GM23338 (cell line): Measurements from ENCODE around the gene YY2.

Experiments
- EZH2 ChIP-seq: fragments of 200-600 bp; sonication (generic); IDR thresholded peaks from one replicate; pipeline ENCODE4 v1.8.0; 2017; ENCODE audit warnings: antibody characterized with exemption, mild to moderate bottlenecking, low read depth; ENCODE audit not compliant: unreplicated experiment
- TF ChIP-seq, protein P1 (sequence below), 2 experiments: fragments of 200-600 bp in 1 of 2; sonication (generic) in 1 of 2; conservative IDR thresholded peaks; 2 replicates each; pipeline versions ENCODE4 v1.5.1 to v1.6.1; 2016 to 2017; ENCODE audit warnings: antibody characterized with exemption in 2 of 2, low read depth in 2 of 2, mild to moderate bottlenecking in 2 of 2, moderate library complexity in 1 of 2

DNA sequence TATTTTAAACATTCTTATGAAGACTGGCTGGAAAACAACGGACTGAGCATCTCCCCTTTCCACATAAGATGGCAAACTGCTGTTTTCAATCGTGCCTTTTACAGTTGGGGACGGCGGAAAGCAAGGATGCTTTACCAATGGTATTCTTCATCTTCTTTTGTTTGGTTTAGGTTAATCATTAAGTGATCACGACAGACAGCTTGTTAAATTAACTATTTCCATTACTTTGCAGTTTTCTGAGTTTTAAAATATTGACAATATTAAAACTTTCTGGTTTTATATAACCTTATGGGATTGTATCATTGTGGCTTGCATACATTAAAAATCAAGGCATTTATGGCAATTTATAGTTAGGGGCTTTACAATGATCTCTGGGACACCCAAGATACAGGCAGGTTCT is 12.6 kb upstream of the YY2 start:
- TF ChIP-seq EZH2 = no peak
- TF ChIP-seq, protein P1, sequence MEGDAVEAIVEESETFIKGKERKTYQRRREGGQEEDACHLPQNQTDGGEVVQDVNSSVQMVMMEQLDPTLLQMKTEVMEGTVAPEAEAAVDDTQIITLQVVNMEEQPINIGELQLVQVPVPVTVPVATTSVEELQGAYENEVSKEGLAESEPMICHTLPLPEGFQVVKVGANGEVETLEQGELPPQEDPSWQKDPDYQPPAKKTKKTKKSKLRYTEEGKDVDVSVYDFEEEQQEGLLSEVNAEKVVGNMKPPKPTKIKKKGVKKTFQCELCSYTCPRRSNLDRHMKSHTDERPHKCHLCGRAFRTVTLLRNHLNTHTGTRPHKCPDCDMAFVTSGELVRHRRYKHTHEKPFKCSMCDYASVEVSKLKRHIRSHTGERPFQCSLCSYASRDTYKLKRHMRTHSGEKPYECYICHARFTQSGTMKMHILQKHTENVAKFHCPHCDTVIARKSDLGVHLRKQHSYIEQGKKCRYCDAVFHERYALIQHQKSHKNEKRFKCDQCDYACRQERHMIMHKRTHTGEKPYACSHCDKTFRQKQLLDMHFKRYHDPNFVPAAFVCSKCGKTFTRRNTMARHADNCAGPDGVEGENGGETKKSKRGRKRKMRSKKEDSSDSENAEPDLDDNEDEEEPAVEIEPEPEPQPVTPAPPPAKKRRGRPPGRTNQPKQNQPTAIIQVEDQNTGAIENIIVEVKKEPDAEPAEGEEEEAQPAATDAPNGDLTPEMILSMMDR (conservative IDR thresholded peaks at IDR 0.05; ENCODE audit: low read depth in 2 of 2) = no peak
